Measurements from ENCODE around the gene IFI16.
A peak's percentile ranks its signal among the peaks of the same experiment; 100 is the strongest.
"Not testable (repeated sequence)": the region's sequence is repeated elsewhere in the genome, so short reads cannot be mapped to it uniquely, and the experiment has no call there.

The IFI16 gene

GRCh38 chr1:159008744-159009188 lies 941 bp upstream of the IFI16 start:
- peak; percentile 59 for DNase-seq (ENCODE audit: low read depth)

- no peak for DNase-seq (ENCODE audit: low read depth)
Measured at GRCh38 chr1:159009287-159009686, 420 bp upstream of the IFI16 start.

DNA sequence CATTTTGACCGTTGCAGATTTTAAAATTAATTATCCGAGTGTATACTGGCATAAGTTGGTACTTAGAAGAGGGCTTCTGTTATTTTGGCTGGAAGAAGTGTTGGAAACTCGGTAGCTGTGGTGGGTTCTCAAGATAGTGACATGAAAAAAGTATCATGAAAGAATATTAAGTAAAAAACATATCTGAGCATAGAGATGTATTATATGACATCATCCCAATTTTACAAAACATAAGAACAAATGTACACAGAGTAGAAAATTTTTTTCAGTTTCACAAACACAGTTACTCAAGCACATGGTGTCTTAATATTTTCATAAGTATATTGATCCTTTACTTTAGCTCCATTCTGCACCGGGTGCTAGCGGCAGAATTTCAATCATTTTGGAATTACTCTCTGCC lies 684 bp downstream of the IFI16 start:
- DNase-seq (ENCODE audit: low read depth), result no peak

DNA sequence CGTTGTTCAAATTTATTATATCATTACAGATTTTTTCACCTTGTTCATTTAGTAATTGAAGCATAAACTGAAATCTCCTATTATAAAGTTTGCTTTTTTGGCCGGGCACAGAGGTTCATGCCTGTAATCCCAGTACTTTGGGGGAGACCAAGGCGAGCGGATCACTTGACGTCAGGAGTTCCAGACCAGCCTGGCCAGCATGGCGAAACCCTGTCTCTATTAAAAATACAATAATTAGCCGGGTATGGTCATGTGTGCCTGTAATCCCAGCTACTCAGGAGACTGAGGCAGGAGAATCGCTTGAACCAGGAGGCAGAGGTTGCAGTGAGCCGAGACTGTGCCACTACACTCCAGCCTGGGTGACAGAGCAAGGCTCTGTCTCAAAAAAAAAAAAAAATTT lies 1.3 kb downstream of the IFI16 start:
- not testable (repeated sequence) for DNase-seq (ENCODE audit: low read depth)

DNA sequence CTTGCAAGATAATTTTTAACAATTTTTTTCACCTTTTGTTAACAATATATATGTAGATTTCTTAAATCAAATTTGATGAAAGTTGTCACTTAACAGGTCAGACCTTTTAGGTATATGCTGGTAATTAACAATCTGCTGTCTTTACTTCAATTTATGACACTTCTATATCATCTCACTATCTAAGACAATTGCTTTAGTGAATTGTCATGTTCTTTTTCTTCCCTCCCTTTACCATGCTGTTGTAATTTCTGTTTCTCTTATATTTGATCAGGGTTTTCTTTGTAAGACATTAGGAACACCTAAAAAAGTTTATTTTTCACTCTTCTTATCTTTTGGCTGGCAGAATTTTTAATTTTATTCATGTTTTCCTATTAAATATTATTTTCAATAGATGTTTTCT lies 2.0 kb downstream of the IFI16 start:
- DNase-seq (ENCODE audit: low read depth), result no peak

- DNase-seq (ENCODE audit: low read depth), result peak; percentile 28
Measured at GRCh38 chr1:159012495-159012894, 2.8 kb downstream of the IFI16 start.

- DNase-seq (ENCODE audit: low read depth), result no peak
Measured at GRCh38 chr1:159014003-159014571, 4.4 kb downstream of the IFI16 start.

DNA sequence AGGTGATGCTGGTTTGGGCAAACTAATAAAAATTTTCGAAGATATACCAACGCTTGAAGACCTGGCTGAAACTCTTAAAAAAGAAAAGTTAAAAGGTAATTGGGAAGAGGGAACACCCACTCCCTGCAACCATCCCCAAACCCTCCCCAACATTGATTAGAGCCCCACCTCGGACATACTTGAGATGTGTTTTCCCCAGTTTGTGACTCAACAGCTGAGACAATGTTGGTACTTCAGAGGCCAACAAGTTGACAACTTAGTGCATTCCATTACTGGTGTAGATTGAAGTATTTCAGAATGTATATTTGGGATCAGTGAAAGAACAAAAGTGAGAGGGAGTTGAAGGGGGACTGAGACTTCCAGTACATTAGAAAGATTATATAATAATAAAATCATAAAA lies 5.1 kb downstream of the IFI16 start:
- DNase-seq (ENCODE audit: low read depth), result no peak

DNA sequence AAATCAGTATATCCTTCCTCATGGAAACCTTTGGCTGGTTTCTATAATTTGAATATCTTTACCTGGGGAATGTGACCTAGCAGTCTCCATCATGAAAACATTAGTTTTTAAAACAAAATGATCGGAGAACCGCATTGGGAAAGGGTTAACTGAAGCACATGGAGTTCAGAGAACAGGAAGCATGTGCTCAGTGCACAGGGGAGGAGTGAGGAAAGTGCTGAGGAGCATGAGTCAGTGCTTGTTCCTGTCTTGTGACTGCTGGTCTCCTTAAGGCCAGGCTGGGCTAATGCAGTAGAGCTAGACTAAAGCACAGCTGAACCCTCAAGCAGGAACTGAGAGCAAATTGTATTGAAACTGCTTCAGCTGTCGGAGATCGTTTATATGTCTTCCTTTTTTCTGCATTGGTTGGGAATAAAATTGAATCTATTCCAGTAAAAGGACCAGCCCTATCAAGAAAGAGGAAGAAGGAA lies 5.8 kb downstream of the IFI16 start:
- peak; percentile 72 for DNase-seq (ENCODE audit: low read depth)

- DNase-seq (ENCODE audit: low read depth), result no peak
Measured at GRCh38 chr1:159023723-159024122, 14.0 kb downstream of the IFI16 start.

GRCh38 chr1:159025043-159025442 lies 15.3 kb downstream of the IFI16 start:
- no peak for DNase-seq (ENCODE audit: low read depth)

- DNase-seq (ENCODE audit: low read depth), result not testable (repeated sequence)
Measured at GRCh38 chr1:159026841-159027240, 17.1 kb downstream of the IFI16 start.

DNA sequence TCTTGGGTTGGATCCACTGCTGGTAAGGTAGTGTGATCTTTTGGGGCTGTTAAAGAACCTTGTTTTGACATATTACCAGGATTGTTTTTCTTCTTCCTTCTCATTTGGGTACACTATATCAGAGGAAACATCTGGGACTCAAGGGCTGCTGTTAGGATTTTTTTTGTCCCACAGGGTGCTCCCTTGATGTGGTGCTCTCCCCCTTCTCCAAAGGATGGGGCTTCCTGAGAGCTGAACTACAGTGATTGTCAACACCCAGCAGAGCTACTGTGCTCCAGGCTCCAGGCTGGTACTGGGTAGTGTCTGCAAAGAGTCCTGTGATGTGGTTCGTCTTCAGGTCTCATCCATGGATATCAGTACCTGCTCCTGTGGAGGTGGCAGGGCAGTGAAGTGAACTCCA lies 20.6 kb downstream of the IFI16 start:
- DNase-seq (ENCODE audit: low read depth), result no peak

- no peak for DNase-seq (ENCODE audit: low read depth)
Measured at GRCh38 chr1:159030877-159031447, 21.3 kb downstream of the IFI16 start.

DNA sequence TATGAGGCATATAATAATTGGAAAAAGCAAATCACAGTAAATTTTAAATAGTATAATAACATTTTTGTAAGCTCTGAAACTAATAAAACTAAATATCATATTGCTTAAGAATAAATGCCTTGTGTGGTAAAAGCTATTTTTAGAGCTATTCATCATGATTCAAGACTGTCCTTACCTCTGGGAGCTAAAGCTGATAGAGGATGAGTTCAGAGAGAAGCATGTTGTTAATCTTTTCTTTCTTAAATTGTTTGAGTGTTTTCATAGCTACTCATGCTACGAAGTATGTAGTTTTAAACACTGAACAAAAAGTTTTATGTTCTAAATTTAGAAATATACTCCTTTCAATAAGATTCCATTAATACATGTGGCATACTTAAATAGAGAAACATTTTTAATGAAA lies 30.5 kb downstream of the IFI16 start:
- DNase-seq (ENCODE audit: low read depth), result no peak

DNA sequence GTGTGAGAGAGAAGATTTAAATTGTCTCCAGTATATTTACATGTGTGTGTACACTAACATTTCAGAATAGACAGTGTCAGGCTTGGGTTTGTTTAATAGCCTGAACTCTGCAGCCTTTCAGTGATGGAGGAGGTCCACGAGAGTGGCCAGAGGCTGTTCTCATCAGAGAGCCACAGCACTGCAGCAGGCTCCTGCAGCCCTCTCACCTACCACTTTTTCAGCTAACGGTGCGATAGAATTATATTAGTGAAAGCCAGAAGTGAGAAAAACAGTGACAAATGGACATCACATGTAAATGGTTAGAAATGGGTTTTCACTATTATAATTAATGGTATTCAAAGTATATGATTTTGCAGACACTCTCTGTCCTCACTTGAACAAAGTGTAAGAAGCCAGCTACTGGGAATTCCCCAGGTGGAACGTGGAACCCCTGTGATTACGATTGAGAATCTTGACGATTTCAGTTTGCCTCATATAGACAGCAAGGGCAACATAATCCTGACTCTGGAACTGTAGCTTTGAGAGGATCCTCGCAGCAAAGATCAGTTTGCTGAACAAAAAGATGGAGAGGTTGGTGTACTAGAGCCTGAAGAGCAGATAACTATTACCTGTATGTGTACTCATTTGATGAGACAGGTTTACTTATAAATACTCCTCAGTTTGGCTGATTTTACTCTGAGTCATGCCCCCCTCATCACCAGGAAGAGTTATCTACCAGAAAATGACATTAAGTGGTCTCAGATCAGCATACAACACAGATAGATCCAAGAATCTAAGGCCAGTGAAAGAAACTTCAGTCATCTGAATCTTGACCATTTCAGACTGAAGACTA lies 31.4 kb downstream of the IFI16 start:
- no peak for DNase-seq (ENCODE audit: low read depth)

DNA sequence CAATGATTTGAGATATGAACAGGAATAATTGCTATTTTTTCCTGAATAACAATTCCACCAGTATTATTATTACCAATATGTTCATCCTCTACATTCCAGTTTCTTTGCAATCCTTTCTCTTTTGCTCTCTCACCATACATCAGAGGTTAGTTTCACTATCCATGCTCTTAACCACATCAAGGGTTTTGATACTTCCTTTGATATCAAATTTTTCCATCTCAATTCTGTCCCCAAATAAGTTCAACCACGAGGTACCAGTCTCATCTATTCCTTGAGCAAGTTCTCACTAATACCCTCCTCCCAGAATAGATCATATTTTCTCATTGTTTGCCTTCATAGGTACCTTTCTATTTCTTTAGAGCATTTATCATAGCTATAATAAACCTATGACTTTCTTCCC lies 36.8 kb downstream of the IFI16 start:
- DNase-seq (ENCODE audit: low read depth), result not testable (repeated sequence)

- DNase-seq (ENCODE audit: low read depth), result no peak
Measured at GRCh38 chr1:159051436-159051835, 41.7 kb downstream of the IFI16 start.

GRCh38 chr1:159054427-159054826 lies 44.7 kb downstream of the IFI16 start:
- DNase-seq (ENCODE audit: low read depth), result no peak

- no peak for DNase-seq (ENCODE audit: low read depth)
Measured at GRCh38 chr1:159055181-159055641, 45.5 kb downstream of the IFI16 start.

- no peak for DNase-seq (ENCODE audit: low read depth)
Measured at GRCh38 chr1:159056069-159056698, 46.5 kb downstream of the IFI16 start.

DNA sequence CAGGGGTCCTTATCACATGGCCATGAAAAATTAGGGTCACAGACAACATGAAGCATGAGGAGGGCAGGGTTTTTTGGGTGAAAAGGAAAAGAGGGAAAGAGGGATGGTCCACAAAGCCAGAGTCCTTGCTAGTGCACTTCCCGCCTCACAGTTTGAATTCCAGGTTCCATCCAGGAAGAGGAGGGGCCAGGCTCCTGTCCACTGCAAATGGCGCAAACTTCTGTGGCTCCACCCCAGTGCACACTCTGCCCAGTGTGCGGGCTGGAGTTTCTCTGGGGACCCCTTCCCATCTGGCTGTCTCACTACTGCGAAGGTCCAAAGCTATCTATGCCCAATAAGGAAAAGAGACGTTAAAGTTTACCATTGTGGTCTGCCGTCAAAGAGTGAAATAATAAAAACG lies 49.0 kb downstream of the IFI16 start:
- no peak for DNase-seq (ENCODE audit: low read depth)

GRCh38 chr1:159065106-159065505 lies 55.4 kb downstream of the IFI16 start:
- no peak for DNase-seq (ENCODE audit: low read depth)

Measured in stimulated activated CD4-positive, alpha-beta T cell treated with anti-CD3 and anti-CD28 coated beads, Interleukin-2, amount 100 ng/mL, for 4 hours (primary cell).